Endothelial cell of umbilical vein (primary cell): Measurements from ENCODE around the gene TIPIN.

ENCODE experiments used
- EZH2 ChIP-seq: IDR thresholded peaks from 2 replicates; pipeline ENCODE4 v1.6.1; 2012; ENCODE audit warnings: borderline replicate concordance, low read depth, mild to moderate bottlenecking, moderate library complexity, low read length, inconsistent platforms; ENCODE audit not compliant: severe bottlenecking
- GATA2 ChIP-seq: IDR thresholded peaks from 2 replicates; pipeline ENCODE4 v1.7.0; 2011; ENCODE audit warnings: low read depth, mild to moderate bottlenecking, moderate library complexity, mixed read lengths, low read length; ENCODE audit not compliant: insufficient read length, insufficient read depth
- JUN ChIP-seq: IDR thresholded peaks from 2 replicates; pipeline ENCODE4 v1.6.1; 2011; ENCODE audit warnings: borderline replicate concordance, low read depth; ENCODE audit not compliant: insufficient read length, insufficient read depth
- MYC ChIP-seq: IDR thresholded peaks from one replicate; pipeline ENCODE4 v1.6.1; 2011; ENCODE audit warnings: mild to moderate bottlenecking, low read depth, low read length
- POLR2A ChIP-seq: IDR thresholded peaks from 2 replicates; pipeline ENCODE4 v1.6.1; 2012; ENCODE audit warnings: low read depth, mild to moderate bottlenecking, control low read depth, low read length
- POLR2AphosphoS5 ChIP-seq: IDR thresholded peaks from 2 replicates; pipeline ENCODE4 v1.6.1; 2012; ENCODE audit warnings: low read depth, mild to moderate bottlenecking, control low read depth, low read length, moderate library complexity; ENCODE audit not compliant: insufficient read depth
- TF ChIP-seq, protein P1 (sequence below), 2 donors: IDR thresholded peaks; 1 replicate in 1 of 2; 2 replicates in 1 of 2; pipeline ENCODE4 v1.5.1; 2011; ENCODE audit warnings: low read length in 2 of 2, mild to moderate bottlenecking in 2 of 2, moderate library complexity in 2 of 2, control low read depth in 1 of 2, inconsistent platforms in 1 of 2, low read depth in 1 of 2; ENCODE audit not compliant: insufficient read depth in 1 of 2; ENCODE audit errors: extremely low read depth in 1 of 2
- TF ChIP-seq, protein P2 (sequence below): IDR thresholded peaks from 2 replicates; pipeline ENCODE4 v1.6.1; 2011; ENCODE audit not compliant: insufficient read depth, insufficient read length

DNA sequence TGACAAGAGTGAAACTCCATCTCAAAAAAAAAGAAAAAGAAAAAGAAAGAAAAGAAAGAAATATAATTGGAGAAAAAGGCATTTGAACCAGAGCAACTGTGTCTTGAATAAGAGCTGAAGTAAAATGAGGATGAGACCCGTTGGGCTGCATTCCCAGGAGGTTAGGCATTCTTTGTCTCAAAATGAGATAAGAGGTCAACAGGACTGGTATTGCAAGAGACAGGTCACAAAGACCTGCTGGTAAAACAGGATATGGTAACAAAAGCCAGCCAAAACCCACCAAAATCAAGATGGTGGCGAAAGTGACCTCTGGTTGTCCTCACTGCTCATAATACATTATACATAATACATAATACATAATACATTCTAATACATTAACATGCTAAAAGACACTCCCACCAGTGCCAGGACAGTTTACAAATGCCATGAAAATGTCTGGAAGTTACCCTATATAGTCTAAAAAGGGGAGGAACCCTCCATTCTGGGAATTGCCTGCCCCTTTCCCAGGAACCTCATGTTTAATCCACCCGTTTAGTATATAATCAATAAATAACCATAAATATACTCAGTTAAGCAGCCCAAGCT is 8.6 kb upstream of the TIPIN start:
- TF ChIP-seq JUN: no peak
- TF ChIP-seq, protein P1, sequence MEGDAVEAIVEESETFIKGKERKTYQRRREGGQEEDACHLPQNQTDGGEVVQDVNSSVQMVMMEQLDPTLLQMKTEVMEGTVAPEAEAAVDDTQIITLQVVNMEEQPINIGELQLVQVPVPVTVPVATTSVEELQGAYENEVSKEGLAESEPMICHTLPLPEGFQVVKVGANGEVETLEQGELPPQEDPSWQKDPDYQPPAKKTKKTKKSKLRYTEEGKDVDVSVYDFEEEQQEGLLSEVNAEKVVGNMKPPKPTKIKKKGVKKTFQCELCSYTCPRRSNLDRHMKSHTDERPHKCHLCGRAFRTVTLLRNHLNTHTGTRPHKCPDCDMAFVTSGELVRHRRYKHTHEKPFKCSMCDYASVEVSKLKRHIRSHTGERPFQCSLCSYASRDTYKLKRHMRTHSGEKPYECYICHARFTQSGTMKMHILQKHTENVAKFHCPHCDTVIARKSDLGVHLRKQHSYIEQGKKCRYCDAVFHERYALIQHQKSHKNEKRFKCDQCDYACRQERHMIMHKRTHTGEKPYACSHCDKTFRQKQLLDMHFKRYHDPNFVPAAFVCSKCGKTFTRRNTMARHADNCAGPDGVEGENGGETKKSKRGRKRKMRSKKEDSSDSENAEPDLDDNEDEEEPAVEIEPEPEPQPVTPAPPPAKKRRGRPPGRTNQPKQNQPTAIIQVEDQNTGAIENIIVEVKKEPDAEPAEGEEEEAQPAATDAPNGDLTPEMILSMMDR (IDR thresholded peaks at IDR 0.05; ENCODE audit: extremely low read depth in 1 of 2, insufficient read depth in 1 of 2, low read depth in 1 of 2, low read length in 2 of 2): no peak
- no peak for TF ChIP-seq POLR2A
- TF ChIP-seq, protein P2, sequence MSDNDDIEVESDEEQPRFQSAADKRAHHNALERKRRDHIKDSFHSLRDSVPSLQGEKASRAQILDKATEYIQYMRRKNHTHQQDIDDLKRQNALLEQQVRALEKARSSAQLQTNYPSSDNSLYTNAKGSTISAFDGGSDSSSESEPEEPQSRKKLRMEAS: no peak
- TF ChIP-seq POLR2AphosphoS5: no peak
- no peak for TF ChIP-seq EZH2
- no peak for TF ChIP-seq GATA2
- TF ChIP-seq MYC: no peak
